Prostate gland (tissue), 2 donors: ENCODE data around the gene TMBIM1. TPM values are rescaled to one million over a fixed set of nuclear protein-coding genes. Genes with fewer than 3 reads are reported as not detected.

ENCODE experiments used
- DNase-seq: peaks from one replicate; pipeline ENCODE4 v3.0.0-alpha.2; 2019; ENCODE audit warnings: low spot score
- H3K27ac ChIP-seq, 2 donors: fragments of 200-600 bp; sonication (generic); 2 replicates each; pipeline ENCODE4 v1.5.1; 2017 to 2019
- H3K27me3 ChIP-seq: fragments of 200-600 bp; sonication (generic); replicated peaks from 2 replicates; pipeline ENCODE4 v1.5.1; 2019; ENCODE audit not compliant: insufficient read depth
- H3K36me3 ChIP-seq, 2 donors: fragments of 200-600 bp; sonication (generic); 1 replicate in 1 of 2; 2 replicates in 1 of 2; pipeline versions ENCODE4 v1.5.1 to v1.8.1; 2017 to 2019
- H3K4me1 ChIP-seq: fragments of 200-600 bp; sonication (generic); replicated peaks from 2 replicates; pipeline ENCODE4 v1.5.1; 2019
- H3K4me3 ChIP-seq, 2 donors: fragments of 200-600 bp; sonication (generic); 2 replicates each; pipeline ENCODE4 v1.5.1; 2017 to 2019
- H3K9me3 ChIP-seq: fragments of 200-600 bp; sonication (generic); 2 replicates; pipeline ENCODE4 v1.5.1; 2017
- POLR2A ChIP-seq: fragments of 450-650 bp; IDR thresholded peaks from one replicate; pipeline ENCODE4 v1.6.1; 2016; ENCODE audit warnings: antibody characterized with exemption, mild to moderate bottlenecking
- POLR2AphosphoS5 ChIP-seq: sonication (generic); formaldehyde crosslinking; IDR thresholded peaks from one replicate; pipeline ENCODE4 v1.6.1; 2017; ENCODE audit warnings: antibody characterized with exemption
- WGBS: methylation state at CpG from one replicate; pipeline ENCODE4 v1.1.5; 2018; 5-methylcytosine and 5-hydroxymethylcytosine counted together
- intact Hi-C: fragments of 100-400 bp; cut with DNase I; formaldehyde crosslinking; loops from one replicate; pipeline ENCODE4 v1.14.2; 2022
- total RNA-seq, 2 donors: library from RNA; depleted of rRNA; stranded (reverse); fragments of >200 nt; gene quantifications; one replicate each; pipeline ENCODE4 v1.1.0, GENCODE V29; 2016
- TF ChIP-seq, protein P1 (sequence below), 4 experiments: fragments of 200-600 bp in 2 of 4; fragments of 450-650 bp in 2 of 4; sonication (generic) in 2 of 4; IDR thresholded peaks; 1 replicate in 3 of 4; 2 replicates in 1 of 4; pipeline ENCODE4 v1.5.1; 2016 to 2019; ENCODE audit warnings: antibody characterized with exemption in 4 of 4, mild to moderate bottlenecking in 2 of 4, moderate library complexity in 2 of 4

Gene TMBIM1
- total RNA-seq, 2 donors from 2014 or later = 139 to 193 TPM

DNA sequence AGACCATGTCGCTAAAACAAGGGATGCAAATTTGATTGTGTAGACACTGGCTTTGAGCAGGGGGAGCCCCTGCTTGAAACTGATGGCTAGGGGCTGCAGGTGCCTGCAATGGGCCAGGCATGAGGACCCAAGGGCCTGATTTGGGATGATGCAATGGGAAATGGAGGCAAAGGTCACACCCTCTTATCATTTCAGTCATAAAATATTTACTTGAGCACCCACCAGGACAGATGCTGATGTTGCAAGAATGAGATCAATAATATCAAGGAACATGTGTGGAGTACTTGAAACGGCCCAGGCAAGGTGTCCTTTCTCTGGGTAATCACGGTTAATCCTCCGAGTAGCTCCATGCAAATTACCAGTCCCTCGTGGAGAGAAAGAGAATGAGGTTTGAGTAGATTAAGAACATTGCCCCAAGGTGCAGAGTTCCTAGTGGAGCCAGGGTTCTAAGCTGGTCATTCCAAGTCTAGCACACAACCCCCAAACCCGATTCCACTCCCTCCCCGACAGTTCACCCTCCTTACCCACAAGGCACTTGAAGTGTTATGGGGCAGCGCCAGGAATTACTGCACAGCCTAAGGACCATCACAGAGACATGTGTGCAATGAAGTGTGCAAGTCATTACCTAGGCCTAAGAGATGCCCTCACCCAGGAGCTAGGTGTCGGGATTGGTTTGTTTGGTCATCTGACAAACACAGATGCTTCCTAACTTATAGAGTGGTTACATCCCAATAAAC, 14.0 kb upstream of the TMBIM1 start:
- TF ChIP-seq, protein P1, sequence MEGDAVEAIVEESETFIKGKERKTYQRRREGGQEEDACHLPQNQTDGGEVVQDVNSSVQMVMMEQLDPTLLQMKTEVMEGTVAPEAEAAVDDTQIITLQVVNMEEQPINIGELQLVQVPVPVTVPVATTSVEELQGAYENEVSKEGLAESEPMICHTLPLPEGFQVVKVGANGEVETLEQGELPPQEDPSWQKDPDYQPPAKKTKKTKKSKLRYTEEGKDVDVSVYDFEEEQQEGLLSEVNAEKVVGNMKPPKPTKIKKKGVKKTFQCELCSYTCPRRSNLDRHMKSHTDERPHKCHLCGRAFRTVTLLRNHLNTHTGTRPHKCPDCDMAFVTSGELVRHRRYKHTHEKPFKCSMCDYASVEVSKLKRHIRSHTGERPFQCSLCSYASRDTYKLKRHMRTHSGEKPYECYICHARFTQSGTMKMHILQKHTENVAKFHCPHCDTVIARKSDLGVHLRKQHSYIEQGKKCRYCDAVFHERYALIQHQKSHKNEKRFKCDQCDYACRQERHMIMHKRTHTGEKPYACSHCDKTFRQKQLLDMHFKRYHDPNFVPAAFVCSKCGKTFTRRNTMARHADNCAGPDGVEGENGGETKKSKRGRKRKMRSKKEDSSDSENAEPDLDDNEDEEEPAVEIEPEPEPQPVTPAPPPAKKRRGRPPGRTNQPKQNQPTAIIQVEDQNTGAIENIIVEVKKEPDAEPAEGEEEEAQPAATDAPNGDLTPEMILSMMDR (IDR thresholded peaks at IDR 0.05) = no peak
- TF ChIP-seq POLR2AphosphoS5 (no peak), POLR2A (no peak)
- Histone ChIP-seq H3K4me1 (peaks cover 4% of the 10 kb centered on the region), H3K27ac (no peak overlapping the region), H3K27me3 (no peaks in the 10 kb centered on the region), H3K4me3 (no peak overlapping the region), H3K36me3 (no peaks in the 10 kb centered on the region), H3K9me3 (no peaks in the 10 kb centered on the region)
- no peak for DNase-seq
- 88% methylated on average over 9 of the region's 9 CpGs for WGBS
- intact Hi-C loops = no loop called here

DNA sequence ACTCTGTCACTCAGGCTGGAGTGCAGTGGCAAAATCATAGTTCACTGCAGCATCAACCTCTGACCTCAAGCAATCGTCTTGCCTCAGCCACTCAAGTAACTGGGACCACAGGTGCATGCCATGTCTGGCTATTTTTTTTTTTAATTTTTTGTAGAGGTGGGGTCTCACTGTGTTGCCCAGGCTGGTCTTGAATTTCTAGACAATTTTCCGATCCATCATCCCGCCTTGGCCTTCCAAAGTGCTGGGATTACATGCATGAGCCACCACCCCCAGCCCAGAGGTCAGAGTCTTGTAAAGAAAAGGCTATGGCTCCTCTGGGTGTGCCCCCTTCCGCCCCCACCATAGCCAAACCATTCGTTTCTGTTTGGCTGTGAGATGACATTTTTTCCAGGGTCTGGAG, 13.1 kb upstream of the TMBIM1 start:
- Histone ChIP-seq H3K4me3 (no peak overlapping the region), H3K27ac (no peak overlapping the region), H3K36me3 (no peaks in the 10 kb centered on the region), H3K4me1 (no peaks in the 10 kb centered on the region), H3K9me3 (no peaks in the 10 kb centered on the region), H3K27me3 (no peaks in the 10 kb centered on the region)
- WGBS = 83% methylated on average over 5 of the region's 5 CpGs
- DNase-seq = no peak
- TF ChIP-seq POLR2A (no peak), POLR2AphosphoS5 (no peak)
- TF ChIP-seq, protein P1 (IDR thresholded peaks at IDR 0.05) = no peak
- intact Hi-C loops = no loop called here

DNA sequence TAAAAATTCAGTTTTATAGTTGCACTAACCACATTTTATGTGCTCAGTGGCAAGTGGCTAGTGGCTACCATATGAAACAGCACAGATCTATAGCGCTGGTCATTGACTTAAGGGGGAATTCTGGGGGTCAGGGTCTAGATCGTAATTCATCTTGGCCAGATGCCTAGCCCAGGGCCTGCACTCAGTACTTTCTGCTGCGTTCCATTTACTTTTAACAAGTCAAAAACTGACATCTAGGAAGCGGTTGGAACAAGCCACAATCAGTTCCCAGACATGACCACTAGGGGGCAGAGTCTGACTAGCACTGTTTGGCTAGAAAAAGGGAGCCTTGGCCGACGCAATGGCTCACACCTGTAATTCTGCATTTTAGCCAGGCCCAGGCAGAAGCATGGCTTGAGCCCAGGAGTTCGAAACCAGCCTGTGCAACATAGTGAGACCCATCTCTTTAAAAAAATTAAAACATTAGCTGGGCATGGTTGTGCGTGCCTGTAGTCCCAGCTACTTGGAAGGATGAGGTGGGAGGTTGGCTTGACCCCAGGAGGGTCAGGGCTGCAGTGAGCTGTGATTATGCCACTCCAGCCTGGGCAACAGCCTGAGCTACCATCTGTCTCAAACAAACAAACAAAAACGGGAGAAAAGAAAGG, 9.0 kb upstream of the TMBIM1 start:
- Histone ChIP-seq H3K27ac (peak overlapping the region; percentile 51 to 54), H3K4me1 (no peaks in the 10 kb centered on the region), H3K36me3 (no peaks in the 10 kb centered on the region), H3K27me3 (no peaks in the 10 kb centered on the region), H3K9me3 (no peaks in the 10 kb centered on the region), H3K4me3 (no peak overlapping the region)
- peak; percentile 83 for DNase-seq
- 7% methylated on average over 9 of the region's 9 CpGs for WGBS
- TF ChIP-seq POLR2A (no peak), POLR2AphosphoS5 (peak; percentile 89)
- TF ChIP-seq, protein P1 (IDR thresholded peaks at IDR 0.05) = peak; percentile 95 to 100 (median 98)
- intact Hi-C loops = loop anchor here (5.0 kb wide), 1 partner anchor 56 kb away; the partner anchor contains the start of gene CATIP

DNA sequence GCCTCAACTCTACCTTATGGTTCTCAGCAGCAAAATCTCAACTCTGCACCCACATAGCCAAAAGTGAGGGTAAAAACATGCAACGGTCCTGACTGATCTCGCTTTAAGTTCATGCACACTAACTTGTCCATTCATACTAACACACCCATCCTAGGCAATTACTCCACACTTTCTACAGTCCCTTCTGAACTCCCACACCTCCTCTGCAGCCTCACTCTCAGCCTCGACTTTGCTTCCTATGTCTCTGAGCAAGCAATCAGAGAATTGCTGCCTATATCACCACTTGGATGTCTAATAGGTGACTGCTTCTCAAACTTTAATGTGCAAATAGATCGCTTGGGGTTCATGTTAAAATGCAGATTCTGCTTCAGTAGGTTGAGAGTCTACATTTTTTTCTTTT, 7.8 kb upstream of the TMBIM1 start:
- Histone ChIP-seq H3K9me3 (no peaks in the 10 kb centered on the region), H3K36me3 (no peaks in the 10 kb centered on the region), H3K27me3 (no peaks in the 10 kb centered on the region), H3K4me3 (no peak overlapping the region), H3K4me1 (peaks cover 4% of the 10 kb centered on the region), H3K27ac (no peak overlapping the region)
- 87% methylated on average over 4 of the region's 4 CpGs for WGBS
- DNase-seq = no peak
- intact Hi-C loops = loop anchor here (5.0 kb wide), 1 partner anchor 57 kb away; the partner anchor contains the start of gene CATIP
- TF ChIP-seq POLR2AphosphoS5 (no peak), POLR2A (no peak)
- TF ChIP-seq, protein P1 (IDR thresholded peaks at IDR 0.05) = no peak
